HEK293 (cell line): ENCODE measurements around the gene DRC3.

Experiments
- CTCF ChIA-PET: fragments of 350-600 bp; formaldehyde crosslinking; extraction: SDS; loops from one replicate; lab custom pipeline; 2021; ENCODE audit warnings: antibody characterized with exemption; lab: Yijun Ruan, JAX
- POLR2A ChIA-PET: fragments of 300-600 bp; formaldehyde crosslinking; extraction: SDS; loops from one replicate; lab custom pipeline; 2020; ENCODE audit warnings: antibody characterized with exemption, inconsistent platforms; lab: Yijun Ruan, JAX
- H3K27ac ChIP-seq: fragments of 200-500 bp; sonication (Bioruptor generic); 2 replicates; pipeline ENCODE4 v1.5.1; 2014; ENCODE audit warnings: low read depth, low read length, control low read depth, inconsistent platforms; ENCODE audit errors: extremely low read depth
- H3K36me3 ChIP-seq, 2 experiments: fragments of 200-500 bp in 1 of 2; sonication (Bioruptor generic) in 1 of 2; 1 replicate in 1 of 2; 2 replicates in 1 of 2; pipeline ENCODE4 v1.5.1; 2014 to 2017; ENCODE audit warnings: inconsistent platforms in 2 of 2, low read length in 2 of 2; ENCODE audit not compliant: control insufficient read depth in 2 of 2, insufficient read depth in 1 of 2
- H3K4me1 ChIP-seq: fragments of 200-500 bp; sonication (Bioruptor generic); 2 replicates; pipeline ENCODE4 v1.5.1; 2014; ENCODE audit warnings: mild to moderate bottlenecking, low read length, inconsistent platforms; ENCODE audit not compliant: control insufficient read depth, insufficient read depth
- H3K4me3 ChIP-seq: 2 replicates; pipeline ENCODE4 v1.5.1; 2011; ENCODE audit warnings: low read depth, mild to moderate bottlenecking, control low read depth, low read length, moderate library complexity
- H3K9me3 ChIP-seq: fragments of 200-500 bp; sonication (Bioruptor generic); 2 replicates; pipeline ENCODE4 v1.5.1; 2014; ENCODE audit warnings: low read depth, low read length, inconsistent platforms; ENCODE audit not compliant: control insufficient read depth, insufficient read depth
- GFI1B ChIP-seq: fragments of 450-650 bp; formaldehyde crosslinking; IDR thresholded peaks from 2 replicates; pipeline ENCODE4 v1.5.1; 2016; ENCODE audit warnings: missing biosample characterization, missing genetic modification characterization
- GLI2 ChIP-seq: fragments of 450-650 bp; formaldehyde crosslinking; IDR thresholded peaks from 2 replicates; pipeline ENCODE4; 2017; ENCODE audit warnings: missing biosample characterization, missing genetic modification characterization, low read depth, borderline replicate concordance
- HIC1 ChIP-seq: fragments of 450-650 bp; formaldehyde crosslinking; IDR thresholded peaks from 2 replicates; pipeline ENCODE4 v1.5.1; 2016; ENCODE audit warnings: missing biosample characterization, missing genetic modification characterization
- KLF16 ChIP-seq: fragments of 450-650 bp; formaldehyde crosslinking; IDR thresholded peaks from 2 replicates; pipeline ENCODE4 v1.5.1; 2017; ENCODE audit warnings: missing biosample characterization, missing genetic modification characterization
- WT1 ChIP-seq: fragments of 450-650 bp; formaldehyde crosslinking; IDR thresholded peaks from 2 replicates; pipeline ENCODE4 v1.5.1; 2016; ENCODE audit warnings: missing biosample characterization, missing genetic modification characterization
- ZBTB26 ChIP-seq: fragments of 450-650 bp; formaldehyde crosslinking; optimal IDR thresholded peaks from 2 replicates; pipeline ENCODE3; 2016; ENCODE audit warnings: missing biosample characterization, mild to moderate bottlenecking, missing genetic modification characterization
- ZBTB49 ChIP-seq: fragments of 450-650 bp; formaldehyde crosslinking; IDR thresholded peaks from 2 replicates; pipeline ENCODE4 v1.5.1; 2016; ENCODE audit warnings: missing biosample characterization, missing genetic modification characterization, low read depth
- ZNF148 ChIP-seq: fragments of 450-650 bp; formaldehyde crosslinking; IDR thresholded peaks from 2 replicates; pipeline ENCODE4 v1.5.0; 2017; ENCODE audit warnings: missing biosample characterization, missing genetic modification characterization, borderline replicate concordance
- ZNF26 ChIP-seq: fragments of 450-650 bp; formaldehyde crosslinking; IDR thresholded peaks from 2 replicates; pipeline ENCODE4 v1.5.1; 2016; ENCODE audit warnings: missing biosample characterization, missing genetic modification characterization
- ZNF280D ChIP-seq: fragments of 450-650 bp; formaldehyde crosslinking; IDR thresholded peaks from 2 replicates; pipeline ENCODE4 v1.5.1; 2016; ENCODE audit warnings: missing biosample characterization, missing genetic modification characterization
- ZNF324 ChIP-seq: fragments of 450-650 bp; formaldehyde crosslinking; IDR thresholded peaks from 2 replicates; pipeline ENCODE4 v1.5.1; 2016; ENCODE audit warnings: missing biosample characterization, missing genetic modification characterization
- ZNF341 ChIP-seq: fragments of 450-650 bp; formaldehyde crosslinking; IDR thresholded peaks from 2 replicates; pipeline ENCODE4; 2016; ENCODE audit warnings: low read depth, missing biosample characterization, missing genetic modification characterization
- ZNF513 ChIP-seq: fragments of 450-650 bp; IDR thresholded peaks from 2 replicates; pipeline ENCODE4 v1.5.1; 2018; ENCODE audit warnings: missing biosample characterization, missing genetic modification characterization
- ZNF530 ChIP-seq: fragments of 450-650 bp; formaldehyde crosslinking; IDR thresholded peaks from 2 replicates; pipeline ENCODE4 v1.5.1; 2016; ENCODE audit warnings: low read depth, missing biosample characterization, missing genetic modification characterization
- ZNF621 ChIP-seq: fragments of 450-650 bp; formaldehyde crosslinking; IDR thresholded peaks from 2 replicates; pipeline ENCODE4 v1.5.1; 2017; ENCODE audit warnings: missing biosample characterization, missing genetic modification characterization
- ZNF626 ChIP-seq: fragments of 450-650 bp; sonication (Bioruptor Pico); formaldehyde crosslinking; IDR thresholded peaks from 2 replicates; pipeline ENCODE4 v1.5.1; 2018; ENCODE audit warnings: missing biosample characterization, missing genetic modification characterization, inconsistent platforms
- ZNF785 ChIP-seq: fragments of 450-650 bp; formaldehyde crosslinking; IDR thresholded peaks from 2 replicates; pipeline ENCODE4 v1.5.1; 2016; ENCODE audit warnings: missing biosample characterization, missing genetic modification characterization
- ZSCAN30 ChIP-seq: fragments of 450-650 bp; IDR thresholded peaks from 2 replicates; pipeline ENCODE4 v1.5.1; 2018; ENCODE audit warnings: missing biosample characterization, mild to moderate bottlenecking, missing genetic modification characterization, moderate library complexity

The DRC3 gene

GRCh38 chr17:17972126-17972951, at the start of gene DRC3, which contains the start of gene TOM1L2 (continued):
- TF ChIP-seq ZNF280D (no peak), WT1 (tag by site-specific recombination) (peak; percentile 57; the same call in 1 of the 2 replicates), HIC1 (tag by site-specific recombination) (peak; percentile 24; the same call in 1 of the 2 replicates)
- TF ChIP-seq, all 188 proteins: peak for 40

- CTCF ChIA-PET: interaction anchor here (0.6 to 2.3 kb wide), 9 partner anchors 11 to 569 kb away, joined by 3 to 10 read pairs (median 4); no protein-coding TSS in a partner anchor
- Histone ChIP-seq H3K36me3 (no peaks in the 10 kb centered on the region), H3K4me3 (no peak overlapping the region), H3K9me3 (no peaks in the 10 kb centered on the region), H3K4me1 (peaks cover 27% of the 10 kb centered on the region), H3K27ac (no peak overlapping the region)
- POLR2A ChIA-PET: interaction anchor here (2.9 kb wide), 1 partner anchor 48 kb away, joined by 17 read pairs; the partner anchor contains the start of genes DRC3 and TOM1L2
- no peak for TF ChIP-seq ZBTB26
- TF ChIP-seq ZNF530 (tag by site-specific recombination): no peak
- TF ChIP-seq GLI2 (tag by site-specific recombination): no peak
- TF ChIP-seq ZNF324 (tag by site-specific recombination): no peak
- TF ChIP-seq KLF16 (tag by site-specific recombination): no peak
- no peak for TF ChIP-seq ZNF785 (tag by site-specific recombination)
- no peak for TF ChIP-seq ZNF148 (tag by site-specific recombination)
- no peak for TF ChIP-seq ZNF26 (tag by site-specific recombination)
- TF ChIP-seq ZNF621: no peak
- TF ChIP-seq ZSCAN30 (tag by site-specific recombination): no peak
- TF ChIP-seq GFI1B (tag by site-specific recombination): no peak
- TF ChIP-seq ZBTB49: no peak
- TF ChIP-seq ZNF626 (tag by site-specific recombination): no peak
- TF ChIP-seq ZNF341 (tag by site-specific recombination): no peak
- no peak for TF ChIP-seq ZNF513 (tag by site-specific recombination)
Observed at GRCh38 chr17:17924131-17924856, 48.4 kb upstream of the DRC3 start.
